ENCODE measurements around the gene APAF1.

APAF1 gene

DNA sequence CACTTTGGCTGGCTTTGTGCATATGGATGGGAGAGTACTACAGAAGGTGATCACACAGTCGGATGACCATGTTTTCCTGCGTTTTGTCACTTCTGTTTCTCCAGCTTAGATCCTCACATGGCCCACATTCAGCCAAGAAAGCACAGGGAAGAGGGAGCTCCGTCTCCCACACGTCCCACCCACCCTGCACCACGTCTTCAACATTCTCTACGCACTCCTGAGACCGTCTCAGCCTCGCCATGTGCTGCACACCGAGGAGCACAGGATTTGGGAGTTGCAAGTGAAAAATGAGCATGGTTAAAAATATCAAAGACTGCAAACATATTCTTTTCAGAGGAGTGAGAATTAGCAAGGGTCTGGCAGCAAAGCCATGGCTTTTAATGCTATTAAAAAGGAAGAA lies 122.2 kb downstream of the APAF1 start:
- no peaks in the 10 kb centered on the region for H3K9me3 ChIP-seq
- no peaks in the 10 kb centered on the region for H3K36me3 ChIP-seq
- H3K27ac ChIP-seq, result no peak overlapping the region
- peaks cover 26% of the 10 kb centered on the region for H3K27me3 ChIP-seq
- H3K4me1 ChIP-seq (ENCODE audit: control insufficient read depth in 1 of 2, insufficient read depth in 1 of 2, low read depth in 1 of 2, low read length in 1 of 2), result no peaks in the 10 kb centered on the region
- no peak overlapping the region for H3K4me3 ChIP-seq (ENCODE audit: low read depth in 1 of 2, low read length in 1 of 2)
- TF ChIP-seq, protein P1, sequence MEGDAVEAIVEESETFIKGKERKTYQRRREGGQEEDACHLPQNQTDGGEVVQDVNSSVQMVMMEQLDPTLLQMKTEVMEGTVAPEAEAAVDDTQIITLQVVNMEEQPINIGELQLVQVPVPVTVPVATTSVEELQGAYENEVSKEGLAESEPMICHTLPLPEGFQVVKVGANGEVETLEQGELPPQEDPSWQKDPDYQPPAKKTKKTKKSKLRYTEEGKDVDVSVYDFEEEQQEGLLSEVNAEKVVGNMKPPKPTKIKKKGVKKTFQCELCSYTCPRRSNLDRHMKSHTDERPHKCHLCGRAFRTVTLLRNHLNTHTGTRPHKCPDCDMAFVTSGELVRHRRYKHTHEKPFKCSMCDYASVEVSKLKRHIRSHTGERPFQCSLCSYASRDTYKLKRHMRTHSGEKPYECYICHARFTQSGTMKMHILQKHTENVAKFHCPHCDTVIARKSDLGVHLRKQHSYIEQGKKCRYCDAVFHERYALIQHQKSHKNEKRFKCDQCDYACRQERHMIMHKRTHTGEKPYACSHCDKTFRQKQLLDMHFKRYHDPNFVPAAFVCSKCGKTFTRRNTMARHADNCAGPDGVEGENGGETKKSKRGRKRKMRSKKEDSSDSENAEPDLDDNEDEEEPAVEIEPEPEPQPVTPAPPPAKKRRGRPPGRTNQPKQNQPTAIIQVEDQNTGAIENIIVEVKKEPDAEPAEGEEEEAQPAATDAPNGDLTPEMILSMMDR (IDR thresholded peaks at IDR 0.05), result no peak

DNA sequence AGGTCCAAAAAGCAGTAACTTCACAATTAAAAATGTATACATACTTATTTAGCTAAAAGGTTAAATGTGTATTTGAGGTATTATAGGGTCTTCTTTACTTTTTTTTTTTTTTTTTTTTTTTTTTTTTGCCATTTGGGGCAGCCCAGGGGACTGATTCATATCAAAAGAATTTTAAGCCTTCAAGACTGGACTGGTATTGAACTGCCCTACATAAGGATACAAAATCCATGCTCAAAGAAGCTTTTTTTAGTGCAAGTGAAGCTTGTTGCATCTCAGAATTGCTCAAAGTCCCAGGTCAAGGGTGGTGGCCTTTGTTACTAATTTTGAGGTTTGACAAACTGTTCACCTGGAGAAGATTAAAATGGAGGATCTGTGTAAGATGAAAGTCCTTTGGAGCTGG lies 124.0 kb downstream of the APAF1 start:
- no peaks in the 10 kb centered on the region for H3K9me3 ChIP-seq
- H3K4me1 ChIP-seq (ENCODE audit: control insufficient read depth in 1 of 2, insufficient read depth in 1 of 2, low read depth in 1 of 2, low read length in 1 of 2), result no peaks in the 10 kb centered on the region
- no peaks in the 10 kb centered on the region for H3K36me3 ChIP-seq
- peaks cover 14% of the 10 kb centered on the region for H3K27me3 ChIP-seq
- TF ChIP-seq, protein P1 (IDR thresholded peaks at IDR 0.05), result no peak
- H3K27ac ChIP-seq, result no peak overlapping the region
- H3K4me3 ChIP-seq (ENCODE audit: low read depth in 1 of 2, low read length in 1 of 2), result no peak overlapping the region

DNA sequence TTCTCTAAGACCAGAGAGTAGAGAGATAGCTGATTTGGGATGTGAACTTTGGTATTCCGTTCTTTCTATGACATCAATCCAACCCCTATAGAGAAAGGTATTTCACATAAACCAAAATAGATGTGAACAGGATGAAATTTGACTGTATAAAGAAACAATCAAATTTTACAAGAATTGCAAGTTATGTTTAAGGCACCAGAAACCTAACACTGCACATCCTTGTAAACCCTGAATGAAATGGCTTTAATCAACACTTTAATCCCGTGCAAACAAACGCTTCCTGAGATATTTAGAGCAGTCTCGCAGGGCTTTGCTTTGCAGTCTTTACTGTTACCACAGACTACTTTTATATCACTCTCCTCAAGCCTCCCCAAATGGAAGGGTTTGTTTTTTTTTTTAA lies 125.1 kb downstream of the APAF1 start:
- Histone ChIP-seq H3K9me3 (no peaks in the 10 kb centered on the region), H3K27ac (no peak overlapping the region), H3K4me3 (ENCODE audit: low read depth in 1 of 2, low read length in 1 of 2) (no peak overlapping the region), H3K27me3 (peaks cover 5% of the 10 kb centered on the region), H3K36me3 (no peaks in the 10 kb centered on the region), H3K4me1 (ENCODE audit: control insufficient read depth in 1 of 2, insufficient read depth in 1 of 2, low read depth in 1 of 2, low read length in 1 of 2) (no peaks in the 10 kb centered on the region)
- TF ChIP-seq, protein P1 (IDR thresholded peaks at IDR 0.05), result no peak

DNA sequence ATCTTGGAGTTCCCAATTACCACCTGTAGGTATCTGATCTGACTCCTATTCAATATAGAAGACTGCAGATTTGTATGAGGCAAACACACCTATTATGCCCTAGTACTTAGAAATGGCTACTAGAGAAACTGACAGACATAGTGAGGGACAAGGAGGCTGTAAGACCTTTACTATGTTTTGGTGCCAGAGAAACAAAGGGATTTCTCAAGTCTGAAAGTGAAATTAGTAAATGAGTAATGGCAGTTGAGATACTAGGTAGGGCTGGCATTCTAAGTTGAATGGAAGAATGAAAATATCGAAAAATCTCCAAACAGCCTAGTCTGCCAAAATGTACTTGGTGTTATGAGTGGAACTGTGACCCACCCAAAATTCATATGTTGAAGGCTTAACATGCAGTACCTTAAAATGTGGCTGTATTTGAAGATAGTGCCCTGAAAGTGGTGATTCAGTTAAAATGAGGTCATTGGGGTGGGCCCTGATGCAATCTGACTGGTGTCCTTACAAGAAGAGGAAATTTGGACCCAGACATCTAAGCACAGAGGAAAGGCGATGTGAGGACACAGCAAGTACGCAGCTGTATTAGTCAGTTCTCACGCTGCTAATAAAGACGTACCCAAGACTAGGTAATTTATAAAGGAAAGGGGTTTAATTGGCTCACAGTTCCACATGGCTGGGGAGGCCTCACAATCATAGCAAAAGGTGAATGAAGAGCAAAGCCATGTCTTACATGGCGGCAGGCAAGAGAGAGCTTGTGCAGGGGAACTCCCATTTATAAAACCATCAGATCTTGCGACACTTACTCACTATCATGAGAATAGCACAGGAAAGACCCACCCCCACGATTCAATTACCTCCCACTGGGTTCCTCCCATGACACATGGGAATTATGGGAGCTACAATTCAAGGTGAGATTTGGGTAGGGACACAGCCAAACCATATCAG lies 127.0 kb downstream of the APAF1 start:
- TF ChIP-seq, protein P1 (IDR thresholded peaks at IDR 0.05), result no peak
- peaks cover 9% of the 10 kb centered on the region for H3K27me3 ChIP-seq
- no peaks in the 10 kb centered on the region for H3K9me3 ChIP-seq
- no peaks in the 10 kb centered on the region for H3K4me1 ChIP-seq (ENCODE audit: control insufficient read depth in 1 of 2, insufficient read depth in 1 of 2, low read depth in 1 of 2, low read length in 1 of 2)
- no peak overlapping the region for H3K27ac ChIP-seq
- no peak overlapping the region for H3K4me3 ChIP-seq (ENCODE audit: low read depth in 1 of 2, low read length in 1 of 2)
- H3K36me3 ChIP-seq, result no peaks in the 10 kb centered on the region

DNA sequence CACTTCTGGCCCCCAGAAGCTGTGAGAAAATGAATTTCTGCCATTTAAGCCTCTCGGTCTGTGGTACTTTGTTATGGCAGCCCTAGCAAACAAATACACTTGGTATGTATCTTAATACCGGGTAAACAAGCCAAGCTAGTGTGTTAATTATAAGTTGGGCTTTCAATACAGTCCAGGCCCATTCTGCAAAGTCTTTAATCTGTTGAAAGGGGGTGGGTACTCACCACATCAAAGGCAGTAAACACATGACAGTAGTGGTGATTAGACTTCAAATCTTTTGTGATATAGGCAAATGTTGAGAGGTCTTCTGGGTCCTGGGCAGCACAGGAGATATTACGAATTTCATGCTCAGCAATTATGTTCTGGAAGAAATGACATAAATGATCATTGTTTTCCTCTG lies 127.7 kb downstream of the APAF1 start:
- H3K4me1 ChIP-seq (ENCODE audit: control insufficient read depth in 1 of 2, insufficient read depth in 1 of 2, low read depth in 1 of 2, low read length in 1 of 2), result no peaks in the 10 kb centered on the region
- TF ChIP-seq, protein P1 (IDR thresholded peaks at IDR 0.05), result no peak

More for the DNA sequence above, 127.7 kb downstream of the APAF1 start:
- H3K36me3 ChIP-seq, result no peaks in the 10 kb centered on the region
- H3K27me3 ChIP-seq, result peaks cover 9% of the 10 kb centered on the region
- no peak overlapping the region for H3K4me3 ChIP-seq (ENCODE audit: low read depth in 1 of 2, low read length in 1 of 2)
- no peak overlapping the region for H3K27ac ChIP-seq
- H3K9me3 ChIP-seq, result no peaks in the 10 kb centered on the region
